B cell (primary cell): ENCODE data around the gene SLC39A8. TPM values are rescaled to one million over a fixed set of nuclear protein-coding genes. Genes with fewer than 3 reads are reported as not detected.

Experiments used
- ATAC-seq: fragments of 200-7000 bp; cut with Tn5 transposase; one replicate; pipeline ENCODE4 v1.10.0; 2021; ENCODE audit warnings: low read depth, mild to moderate bottlenecking, moderate number of reproducible peaks, moderate library complexity
- CTCF ChIA-PET: fragments of 350-600 bp; sonication (Branson Sonifier 250); formaldehyde crosslinking; loops from one replicate; lab custom pipeline; 2021; ENCODE audit warnings: antibody characterized with exemption, inconsistent platforms; lab: Charles Lee
- POLR2A ChIA-PET: fragments of 350-600 bp; sonication (Branson Sonifier 250); formaldehyde crosslinking; loops from one replicate; lab custom pipeline; 2021; ENCODE audit warnings: antibody characterized with exemption; lab: Charles Lee
- DNase-seq: peaks from one replicate; pipeline ENCODE4 v3.0.0; 2013
- H2AFZ ChIP-seq: 2 replicates; pipeline ENCODE4 v1.6.1; 2012; ENCODE audit warnings: mild to moderate bottlenecking, low read depth, low read length; ENCODE audit not compliant: insufficient read depth, poor library complexity, severe bottlenecking
- H3K27ac ChIP-seq, 2 donors: 1 replicate in 1 of 2; 2 replicates in 1 of 2; pipeline ENCODE4 v1.5.1; 2012 to 2013; ENCODE audit warnings: low read length in 2 of 2, mild to moderate bottlenecking in 2 of 2, moderate library complexity in 1 of 2
- H3K27me3 ChIP-seq, 4 experiments: fragments of 200-600 bp in 1 of 4; sonication (generic) in 1 of 4; replicated peaks in 1 of 4; 1 replicate in 2 of 4; 2 replicates in 2 of 4; pipeline versions ENCODE4 v1.6.1 to v1.7.0; 2013 to 2016; ENCODE audit warnings: low read length in 3 of 4, mild to moderate bottlenecking in 2 of 4, mixed read lengths in 1 of 4, moderate library complexity in 1 of 4; ENCODE audit not compliant: insufficient read depth in 4 of 4, control insufficient read depth in 3 of 4; ENCODE audit errors: control extremely low read depth in 1 of 4
- H3K36me3 ChIP-seq, 2 experiments: replicated peaks in 1 of 2; 1 replicate in 1 of 2; 2 replicates in 1 of 2; pipeline versions ENCODE4 v1.6.1 to v1.7.1; 2013; ENCODE audit warnings: low read length in 1 of 2; ENCODE audit not compliant: insufficient read depth in 2 of 2, control insufficient read depth in 1 of 2; ENCODE audit errors: control extremely low read depth in 1 of 2, extremely low read depth in 1 of 2
- H3K4me1 ChIP-seq, 2 donors: fragments of 200-600 bp in 1 of 2; sonication (generic) in 1 of 2; 1 replicate in 1 of 2; 2 replicates in 1 of 2; pipeline versions ENCODE4 v1.5.1 to v1.6.1; 2013 to 2017; ENCODE audit warnings: low read length in 2 of 2; ENCODE audit not compliant: control insufficient read depth in 2 of 2, insufficient read depth in 2 of 2
- H3K4me2 ChIP-seq: replicated peaks from 2 replicates; pipeline ENCODE3; 2012; ENCODE audit warnings: mild to moderate bottlenecking, low read depth, low read length; ENCODE audit not compliant: poor library complexity, severe bottlenecking
- H3K4me3 ChIP-seq, 5 experiments: fragments of 200-600 bp in 1 of 5; sonication (generic) in 1 of 5; 1 replicate in 3 of 5; 2 replicates in 2 of 5; pipeline versions ENCODE4 v1.5.1 to v1.7.0; 2011 to 2016; ENCODE audit warnings: low read length in 4 of 5, mild to moderate bottlenecking in 4 of 5, low read depth in 2 of 5, control low read depth in 1 of 5, moderate library complexity in 1 of 5; ENCODE audit not compliant: insufficient read depth in 1 of 5; ENCODE audit errors: control extremely low read depth in 1 of 5, extremely low read depth in 1 of 5
- H3K79me2 ChIP-seq: fragments of 200-600 bp; sonication (generic); one replicate; pipeline ENCODE4 v1.6.0; 2016; ENCODE audit warnings: low read length; ENCODE audit not compliant: control insufficient read depth, insufficient read depth
- H3K9ac ChIP-seq: fragments of 200-600 bp; sonication (generic); 2 replicates; pipeline ENCODE4 v1.6.1; 2017; ENCODE audit warnings: mild to moderate bottlenecking, low read length, moderate library complexity
- H3K9me3 ChIP-seq, 3 donors: one replicate each; pipeline versions ENCODE4 v1.6.1 to v1.7.1; 2013; ENCODE audit warnings: low read length in 2 of 3; ENCODE audit not compliant: control insufficient read depth in 2 of 3, insufficient read depth in 1 of 3; ENCODE audit errors: control extremely low read depth in 1 of 3
- H4K20me1 ChIP-seq: 2 replicates; pipeline ENCODE4 v1.6.0; 2012; ENCODE audit warnings: mild to moderate bottlenecking, low read length; ENCODE audit not compliant: insufficient read depth, control insufficient read depth, poor library complexity, severe bottlenecking
- H3K27ac Mint-ChIP-seq: one replicate; pipeline ENCODE4 v1.8.0; 2021; ENCODE audit warnings: mixed read lengths
- H3K27me3 Mint-ChIP-seq: one replicate; pipeline ENCODE4 v1.8.0; 2021; ENCODE audit warnings: mixed read lengths
- H3K4me1 Mint-ChIP-seq: one replicate; pipeline ENCODE4 v1.8.0; 2021; ENCODE audit warnings: mixed read lengths
- H3K4me3 Mint-ChIP-seq: one replicate; pipeline ENCODE4 v1.8.0; 2021; ENCODE audit warnings: mixed read lengths
- H3K9me3 Mint-ChIP-seq: one replicate; pipeline ENCODE4 v1.8.0; 2022; ENCODE audit warnings: mixed read lengths; ENCODE audit not compliant: insufficient read depth
- CTCF ChIP-seq: fragments of 200-600 bp; IDR thresholded peaks from one replicate; pipeline ENCODE4 v1.8.0; 2022; ENCODE audit warnings: antibody characterized with exemption, mild to moderate bottlenecking
- EZH2 ChIP-seq: IDR thresholded peaks from 2 replicates; pipeline ENCODE4 v1.6.1; 2012; ENCODE audit warnings: borderline replicate concordance, low read depth, mild to moderate bottlenecking, moderate library complexity, low read length; ENCODE audit not compliant: insufficient read depth, poor library complexity, severe bottlenecking
- WGBS: methylation state at CpG from one replicate; pipeline ENCODE4 v1.1.5; 2013; ENCODE audit warnings: missing lambda C conversion rate; ENCODE audit not compliant: insufficient coverage; 5-methylcytosine and 5-hydroxymethylcytosine counted together
- intact Hi-C: fragments of 100-400 bp; cut with micrococcal nuclease; formaldehyde crosslinking; loops from one replicate; pipeline ENCODE4 v1.10.0; 2022
- polyA plus RNA-seq: library from polyadenylated mRNA; depleted of rRNA; stranded (reverse); fragments of >200 nt; gene quantifications from 2 replicates; pipeline ENCODE4 v1.2.3, GENCODE V29; 2012
- total RNA-seq, 2 donors: library from RNA; stranded (reverse); fragments of 120-200 nt in 1 of 2; gene quantifications; 1 replicate in 1 of 2; 2 replicates in 1 of 2; pipeline versions ENCODE4 v1.2.3 to v1.2.4, GENCODE V29; 2013 to 2022

SLC39A8 gene
- total and polyA plus RNA-seq, 2 donors (not counting 1 experiment from before 2014, with no cell fraction given), result 2.4 to 8.4 TPM

- Mint-ChIP-seq H3K4me1 (no peaks in the 10 kb centered on the region), H3K27me3 (no peaks in the 10 kb centered on the region), H3K27ac (no peak overlapping the region), H3K9me3 (no peaks in the 10 kb centered on the region), H3K4me3 (no peak overlapping the region)
- CTCF ChIA-PET, result no interaction called here
- DNase-seq, result no peak
- no peaks in the 10 kb centered on the region for H3K27me3 ChIP-seq
- intact Hi-C loops, result no loop called here
- no peaks in the 10 kb centered on the region for H3K79me2 ChIP-seq
- H4K20me1 ChIP-seq, result no peaks in the 10 kb centered on the region
- ATAC-seq, result no peak
- no peak overlapping the region for H2AFZ ChIP-seq
- no peak overlapping the region for H3K4me2 ChIP-seq
- H3K9me3 ChIP-seq, result no peaks in the 10 kb centered on the region
- H3K27ac ChIP-seq, result no peak overlapping the region
- no peaks in the 10 kb centered on the region for H3K36me3 ChIP-seq
- no CpG with 5 or more reads among the region's 3 CpGs for WGBS
- POLR2A ChIA-PET, result no interaction called here
- TF ChIP-seq EZH2, result no peak
- TF ChIP-seq CTCF, result no peak
- H3K4me3 ChIP-seq, result no peak overlapping the region
- H3K4me1 ChIP-seq, result no peaks in the 10 kb centered on the region
- H3K9ac ChIP-seq, result no peak overlapping the region
Measured at GRCh38 chr4:102256321-102256720, 89.0 kb downstream of the SLC39A8 start.

- Histone ChIP-seq H3K9ac (no peak overlapping the region), H3K4me1 (no peaks in the 10 kb centered on the region), H3K27ac (no peak overlapping the region), H3K79me2 (no peaks in the 10 kb centered on the region), H3K4me2 (no peak overlapping the region), H4K20me1 (no peaks in the 10 kb centered on the region), H3K9me3 (peaks cover 0 to 3% (median 0%) of the 10 kb centered on the region in 3 donors), H3K4me3 (no peak overlapping the region), H2AFZ (no peak overlapping the region), H3K36me3 (no peaks in the 10 kb centered on the region), H3K27me3 (no peaks in the 10 kb centered on the region)
- Mint-ChIP-seq H3K4me1 (no peaks in the 10 kb centered on the region), H3K27me3 (no peaks in the 10 kb centered on the region), H3K9me3 (no peaks in the 10 kb centered on the region), H3K27ac (no peak overlapping the region), H3K4me3 (no peak overlapping the region)
- ChIA-PET CTCF (no interaction called here), POLR2A (no interaction called here)
- 80% methylated on average over 2 of the region's 2 CpGs for WGBS
- intact Hi-C loops, result no loop called here
- TF ChIP-seq CTCF (no peak), EZH2 (no peak)
- ATAC-seq (no peak), DNase-seq (no peak)
Measured at GRCh38 chr4:102253860-102254259, 91.4 kb downstream of the SLC39A8 start.
